Endothelial cell of umbilical vein (primary cell): ENCODE measurements around the gene IL13RA1. TPM values are rescaled to one million over a fixed set of nuclear protein-coding genes. Genes with fewer than 3 reads are reported as not detected.

Experiments used
- BruUV-seq: library from RNA; stranded (reverse); fragments of 400-500 nt; replicated peaks from 2 replicates; lab custom pipeline; 2021; lab: Mats Ljungman, UMichigan
- CTCF ChIA-PET: fragments of 300-600, 350-600 bp; sonication (Branson Sonifier 250); formaldehyde crosslinking; loops from one replicate; lab custom pipeline; 2021; ENCODE audit warnings: antibody characterized with exemption, inconsistent platforms; lab: Charles Lee
- POLR2A ChIA-PET: fragments of 300-600, 350-600 bp; sonication (Branson Sonifier 250); formaldehyde crosslinking; loops from one replicate; lab custom pipeline; 2021; ENCODE audit warnings: antibody characterized with exemption, inconsistent platforms; lab: Charles Lee
- DNase-seq: peaks from one replicate; pipeline ENCODE4 v3.0.0-alpha.2; 2011; ENCODE audit warnings: low read depth, low spot score
- FAIRE-seq: peaks from 2 replicates; lab custom pipeline; 2011; peaks lifted over from hg19 to GRCh38; lab: Jason Lieb, UNC
- H2AFZ ChIP-seq: 2 replicates; pipeline ENCODE4 v1.6.0; 2012; ENCODE audit warnings: low read depth, low read length, control low read depth, inconsistent platforms
- H3K27ac ChIP-seq: 2 replicates; pipeline ENCODE4 v1.5.1; 2011; ENCODE audit warnings: low read depth, mild to moderate bottlenecking, control low read depth, low read length, moderate library complexity; ENCODE audit not compliant: insufficient read depth
- H3K27me3 ChIP-seq, 2 experiments: 2 replicates each; pipeline versions ENCODE4 v1.6.0 to v1.6.1; 2011; ENCODE audit warnings: low read length in 2 of 2, mixed read lengths in 1 of 2; ENCODE audit not compliant: control insufficient read depth in 2 of 2, insufficient read depth in 2 of 2
- H3K36me3 ChIP-seq, 2 experiments: 2 replicates in 1 of 2; 3 replicates in 1 of 2; pipeline ENCODE4 v1.5.1; 2011; ENCODE audit warnings: low read length in 2 of 2, mild to moderate bottlenecking in 1 of 2, moderate library complexity in 1 of 2; ENCODE audit not compliant: control insufficient read depth in 2 of 2, insufficient read depth in 2 of 2; ENCODE audit errors: extremely low read depth in 1 of 2
- H3K4me1 ChIP-seq: 3 replicates; pipeline ENCODE4 v1.5.1; 2011; ENCODE audit warnings: mild to moderate bottlenecking, low read length; ENCODE audit not compliant: control insufficient read depth, insufficient read depth; ENCODE audit errors: extremely low read depth
- H3K4me2 ChIP-seq: 2 replicates; pipeline ENCODE4 v1.6.1; 2011; ENCODE audit warnings: low read length, control low read depth, mixed read lengths; ENCODE audit not compliant: insufficient read depth
- H3K4me3 ChIP-seq, 3 experiments: fragments of 200-600 bp in 1 of 3; sonication (generic), shearing (Covaris generic) in 1 of 3; replicated peaks in 1 of 3; 2 replicates each; pipeline ENCODE4 v1.5.1; 2011 to 2016; ENCODE audit warnings: control low read depth in 3 of 3, low read length in 3 of 3, mild to moderate bottlenecking in 2 of 3, inconsistent platforms in 1 of 3, low read depth in 1 of 3, moderate library complexity in 1 of 3; ENCODE audit not compliant: insufficient read depth in 1 of 3
- H3K79me2 ChIP-seq: 2 replicates; pipeline ENCODE4 v1.6.0; 2012; ENCODE audit warnings: low read length, inconsistent platforms; ENCODE audit not compliant: control insufficient read depth, insufficient read depth
- H3K9ac ChIP-seq: replicated peaks from 2 replicates; pipeline ENCODE3; 2011; ENCODE audit warnings: low read length, control low read depth; ENCODE audit not compliant: insufficient read depth; ENCODE audit errors: extremely low read depth
- H3K9me1 ChIP-seq: replicated peaks from 3 replicates; pipeline ENCODE4 v1.6.0; 2011; ENCODE audit warnings: mild to moderate bottlenecking, low read length; ENCODE audit not compliant: control insufficient read depth, insufficient read depth; ENCODE audit errors: extremely low read depth
- H3K9me3 ChIP-seq: replicated peaks from 2 replicates; pipeline ENCODE4 v1.5.1; 2012; ENCODE audit warnings: low read length, inconsistent platforms; ENCODE audit not compliant: control insufficient read depth, insufficient read depth
- H4K20me1 ChIP-seq: replicated peaks from 2 replicates; pipeline ENCODE3; 2011; ENCODE audit warnings: mild to moderate bottlenecking, low read length; ENCODE audit not compliant: control insufficient read depth, insufficient read depth; ENCODE audit errors: extremely low read depth
- CTCF ChIP-seq, 2 donors: IDR thresholded peaks; 1 replicate in 1 of 2; 2 replicates in 1 of 2; pipeline ENCODE4 v1.5.1; 2011; ENCODE audit warnings: low read length in 2 of 2, mild to moderate bottlenecking in 2 of 2, moderate library complexity in 2 of 2, control low read depth in 1 of 2, inconsistent platforms in 1 of 2, low read depth in 1 of 2; ENCODE audit not compliant: insufficient read depth in 1 of 2; ENCODE audit errors: extremely low read depth in 1 of 2
- EZH2 ChIP-seq: IDR thresholded peaks from 2 replicates; pipeline ENCODE4 v1.6.1; 2012; ENCODE audit warnings: borderline replicate concordance, low read depth, mild to moderate bottlenecking, moderate library complexity, low read length, inconsistent platforms; ENCODE audit not compliant: severe bottlenecking
- FOS ChIP-seq: IDR thresholded peaks from 2 replicates; pipeline ENCODE4 v1.6.1; 2011; ENCODE audit warnings: mild to moderate bottlenecking, low read length, moderate library complexity, borderline replicate concordance; ENCODE audit not compliant: insufficient read depth
- JUN ChIP-seq: IDR thresholded peaks from 2 replicates; pipeline ENCODE4 v1.6.1; 2011; ENCODE audit warnings: borderline replicate concordance, low read depth; ENCODE audit not compliant: insufficient read length, insufficient read depth
- MAX ChIP-seq: IDR thresholded peaks from 2 replicates; pipeline ENCODE4 v1.6.1; 2011; ENCODE audit not compliant: insufficient read depth, insufficient read length
- MYC ChIP-seq: IDR thresholded peaks from one replicate; pipeline ENCODE4 v1.6.1; 2011; ENCODE audit warnings: mild to moderate bottlenecking, low read depth, low read length
- POLR2A ChIP-seq: IDR thresholded peaks from 2 replicates; pipeline ENCODE4 v1.6.1; 2012; ENCODE audit warnings: low read depth, mild to moderate bottlenecking, control low read depth, low read length
- POLR2AphosphoS5 ChIP-seq: IDR thresholded peaks from 2 replicates; pipeline ENCODE4 v1.6.1; 2012; ENCODE audit warnings: low read depth, mild to moderate bottlenecking, control low read depth, low read length, moderate library complexity; ENCODE audit not compliant: insufficient read depth
- dilution Hi-C: fragments of 300-500 bp; cut with MboI; formaldehyde crosslinking; loops from one replicate; pipeline ENCODE4 v1.15.0; 2019; ENCODE audit warnings: low sequenced_read_pairs; ENCODE audit not compliant: extremely low pct_ligation_motif_present
- intact Hi-C: fragments of 100-400 bp; cut with micrococcal nuclease; formaldehyde crosslinking; loops from one replicate; pipeline ENCODE4 v1.10.0; 2022
- polyA plus RNA-seq, 4 experiments: library from polyadenylated mRNA; depleted of rRNA in 3 of 4; stranded (reverse) in 3 of 4; unstranded in 1 of 4; fragments of >200 nt; gene quantifications; 2 replicates each; pipeline versions ENCODE4 v1.2.1 to v1.2.3, GENCODE V29; 2011 to 2012; ENCODE audit warnings: missing spikeins in 1 of 4
- total RNA-seq: library from RNA; stranded (reverse); gene quantifications from 2 replicates; pipeline ENCODE4 v1.2.3, GENCODE V29; 2021

IL13RA1 gene
- total and polyA plus RNA-seq, 2 donors (not counting 3 experiments of a cell fraction or from before 2014, with no cell fraction given), result 40.7 to 61.9 TPM

- no peak for DNase-seq
- BruUV-seq, result no TSS peak
- H2AFZ ChIP-seq, result no peak overlapping the region
- FAIRE-seq, result no peak
- no peaks in the 10 kb centered on the region for H3K9me1 ChIP-seq
- H3K4me3 ChIP-seq, result no peak overlapping the region
- no peaks in the 10 kb centered on the region for H3K9me3 ChIP-seq
- H3K9ac ChIP-seq, result no peak overlapping the region
- intact Hi-C loops, result no loop called here
- no peaks in the 10 kb centered on the region for H3K36me3 ChIP-seq
- no peaks in the 10 kb centered on the region for H3K27me3 ChIP-seq
- dilution Hi-C loops, result no loop called here
- H3K27ac ChIP-seq, result no peak overlapping the region
- no peak for TF ChIP-seq EZH2
- CTCF ChIA-PET, result no interaction called here
- no peak overlapping the region for H3K4me2 ChIP-seq
- H3K79me2 ChIP-seq, result peaks cover 50% of the 10 kb centered on the region
- POLR2A ChIA-PET, result no interaction called here
- H3K4me1 ChIP-seq, result no peaks in the 10 kb centered on the region
- no peaks in the 10 kb centered on the region for H4K20me1 ChIP-seq
Observed at GRCh38 chrX:118736394-118737010, 9.1 kb downstream of the IL13RA1 start.

GRCh38 chrX:118739577-118739976 lies 12.2 kb downstream of the IL13RA1 start:
- Histone ChIP-seq H3K4me3 (no peak overlapping the region), H4K20me1 (no peaks in the 10 kb centered on the region), H3K27me3 (no peaks in the 10 kb centered on the region), H2AFZ (no peak overlapping the region), H3K4me2 (no peak overlapping the region), H3K9me1 (no peaks in the 10 kb centered on the region), H3K79me2 (peaks cover 32% of the 10 kb centered on the region), H3K27ac (no peak overlapping the region), H3K36me3 (no peaks in the 10 kb centered on the region), H3K9me3 (no peaks in the 10 kb centered on the region), H3K4me1 (no peaks in the 10 kb centered on the region), H3K9ac (no peak overlapping the region)
- POLR2A ChIA-PET, result no interaction called here
- no peak for TF ChIP-seq CTCF (IDR thresholded peaks at IDR 0.05; ENCODE audit: extremely low read depth in 1 of 2, insufficient read depth in 1 of 2, low read depth in 1 of 2, low read length in 2 of 2)
- no peak for TF ChIP-seq FOS
- no peak for TF ChIP-seq MYC
- TF ChIP-seq POLR2A, result no peak
- no peak for TF ChIP-seq MAX
- TF ChIP-seq POLR2AphosphoS5, result no peak
- TF ChIP-seq EZH2, result no peak
- no peak for TF ChIP-seq JUN
- no TSS peak for BruUV-seq
- DNase-seq (no peak), FAIRE-seq (no peak)
- dilution Hi-C loops (no loop called here), intact Hi-C loops (no loop called here)
- CTCF ChIA-PET, result no interaction called here
